Ishikawa (cell line): ENCODE results near the gene PLCD3.

Source experiments
- EGR1 ChIP-seq: IDR thresholded peaks from 2 replicates; pipeline ENCODE4 v1.6.1; 2012
- EP300 ChIP-seq: IDR thresholded peaks from 2 replicates; pipeline ENCODE4 v1.6.1; 2012; ENCODE audit warnings: borderline replicate concordance
- FOXM1 ChIP-seq: IDR thresholded peaks from 2 replicates; pipeline ENCODE4 v1.6.1; 2012; ENCODE audit warnings: low read depth, borderline replicate concordance
- NFIC ChIP-seq: IDR thresholded peaks from 2 replicates; pipeline ENCODE4 v1.6.1; 2012
- RAD21 ChIP-seq: IDR thresholded peaks from 2 replicates; pipeline ENCODE4 v1.6.1; 2012; ENCODE audit warnings: low read depth
- TAF1 ChIP-seq: IDR thresholded peaks from 2 replicates; pipeline ENCODE4 v1.6.1; 2012; ENCODE audit warnings: low read depth, mild to moderate bottlenecking
- TEAD4 ChIP-seq: IDR thresholded peaks from 2 replicates; pipeline ENCODE4 v1.6.1; 2012
- YY1 ChIP-seq: IDR thresholded peaks from 2 replicates; pipeline ENCODE4 v1.6.1; 2012; ENCODE audit warnings: low read depth
- ZBTB7A ChIP-seq: IDR thresholded peaks from 2 replicates; pipeline ENCODE4 v1.6.1; 2012; ENCODE audit warnings: low read depth
- TF ChIP-seq, protein P1 (sequence below): IDR thresholded peaks from 2 replicates; pipeline ENCODE4 v1.6.1; 2012; ENCODE audit warnings: low read depth, mild to moderate bottlenecking
- TF ChIP-seq, protein P2 (sequence below): IDR thresholded peaks from 2 replicates; pipeline ENCODE4 v1.6.1; 2012

DNA sequence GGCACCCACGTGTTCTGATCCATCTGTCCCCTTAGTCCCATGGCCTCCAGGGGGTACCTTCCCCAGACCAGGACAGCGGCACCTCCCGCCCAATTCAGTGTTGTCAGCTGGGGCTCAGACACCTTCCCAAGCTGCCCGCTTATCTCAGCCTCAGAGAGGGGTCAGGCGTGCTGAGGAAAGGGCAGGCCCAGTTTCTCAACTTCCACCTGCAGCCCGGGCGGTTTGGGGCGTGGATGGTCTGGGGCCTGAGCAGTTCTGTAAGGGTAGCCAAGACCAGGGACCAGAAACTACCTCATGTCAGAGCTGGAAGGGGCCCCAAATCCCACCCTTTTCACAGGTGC is 5.1 kb downstream of the PLCD3 start:
- TF ChIP-seq ZBTB7A (no peak), EP300 (no peak), YY1 (no peak), EGR1 (no peak), RAD21 (no peak), FOXM1 (no peak), TEAD4 (no peak), TAF1 (no peak), NFIC (no peak)
- TF ChIP-seq, protein P1, sequence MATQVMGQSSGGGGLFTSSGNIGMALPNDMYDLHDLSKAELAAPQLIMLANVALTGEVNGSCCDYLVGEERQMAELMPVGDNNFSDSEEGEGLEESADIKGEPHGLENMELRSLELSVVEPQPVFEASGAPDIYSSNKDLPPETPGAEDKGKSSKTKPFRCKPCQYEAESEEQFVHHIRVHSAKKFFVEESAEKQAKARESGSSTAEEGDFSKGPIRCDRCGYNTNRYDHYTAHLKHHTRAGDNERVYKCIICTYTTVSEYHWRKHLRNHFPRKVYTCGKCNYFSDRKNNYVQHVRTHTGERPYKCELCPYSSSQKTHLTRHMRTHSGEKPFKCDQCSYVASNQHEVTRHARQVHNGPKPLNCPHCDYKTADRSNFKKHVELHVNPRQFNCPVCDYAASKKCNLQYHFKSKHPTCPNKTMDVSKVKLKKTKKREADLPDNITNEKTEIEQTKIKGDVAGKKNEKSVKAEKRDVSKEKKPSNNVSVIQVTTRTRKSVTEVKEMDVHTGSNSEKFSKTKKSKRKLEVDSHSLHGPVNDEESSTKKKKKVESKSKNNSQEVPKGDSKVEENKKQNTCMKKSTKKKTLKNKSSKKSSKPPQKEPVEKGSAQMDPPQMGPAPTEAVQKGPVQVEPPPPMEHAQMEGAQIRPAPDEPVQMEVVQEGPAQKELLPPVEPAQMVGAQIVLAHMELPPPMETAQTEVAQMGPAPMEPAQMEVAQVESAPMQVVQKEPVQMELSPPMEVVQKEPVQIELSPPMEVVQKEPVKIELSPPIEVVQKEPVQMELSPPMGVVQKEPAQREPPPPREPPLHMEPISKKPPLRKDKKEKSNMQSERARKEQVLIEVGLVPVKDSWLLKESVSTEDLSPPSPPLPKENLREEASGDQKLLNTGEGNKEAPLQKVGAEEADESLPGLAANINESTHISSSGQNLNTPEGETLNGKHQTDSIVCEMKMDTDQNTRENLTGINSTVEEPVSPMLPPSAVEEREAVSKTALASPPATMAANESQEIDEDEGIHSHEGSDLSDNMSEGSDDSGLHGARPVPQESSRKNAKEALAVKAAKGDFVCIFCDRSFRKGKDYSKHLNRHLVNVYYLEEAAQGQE = no peak
- TF ChIP-seq, protein P2, sequence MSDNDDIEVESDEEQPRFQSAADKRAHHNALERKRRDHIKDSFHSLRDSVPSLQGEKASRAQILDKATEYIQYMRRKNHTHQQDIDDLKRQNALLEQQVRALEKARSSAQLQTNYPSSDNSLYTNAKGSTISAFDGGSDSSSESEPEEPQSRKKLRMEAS = no peak
